HepG2 (cell line): ENCODE measurements around the gene RNF5. TPM values are rescaled to one million over a fixed set of nuclear protein-coding genes. Genes with fewer than 3 reads are reported as not detected.
A peak's percentile ranks its signal among the peaks of the same experiment; 100 is the strongest.

ENCODE experiments used
- KLF6 ChIP-seq: IDR thresholded peaks from 2 replicates; pipeline ENCODE4 v1.8.0; 2016; ENCODE audit warnings: missing biosample characterization, missing genetic modification reagents
- MIER2 ChIP-seq: IDR thresholded peaks from 2 replicates; pipeline ENCODE4 v1.6.1; 2016; ENCODE audit warnings: missing biosample characterization, missing genetic modification reagents
- MIXL1 ChIP-seq: IDR thresholded peaks from 2 replicates; pipeline ENCODE4 v1.6.1; 2016
- POLR2A ChIP-seq, 2 experiments: IDR thresholded peaks; 2 replicates each; pipeline ENCODE4 v1.6.1; 2011; ENCODE audit warnings: low read depth in 2 of 2, low read length in 2 of 2, mild to moderate bottlenecking in 1 of 2, moderate library complexity in 1 of 2; ENCODE audit not compliant: insufficient read depth in 1 of 2
- TBP ChIP-seq: sonication (generic); formaldehyde crosslinking; IDR thresholded peaks from 2 replicates; pipeline ENCODE4 v1.5.0; 2020; ENCODE audit warnings: missing genetic modification reagents
- TCF7L2 ChIP-seq: IDR thresholded peaks from 2 replicates; pipeline ENCODE4 v1.6.1; 2011; ENCODE audit warnings: mild to moderate bottlenecking, low read depth, low read length, moderate library complexity
- ZBTB3 ChIP-seq: sonication (generic); formaldehyde crosslinking; IDR thresholded peaks from 2 replicates; pipeline ENCODE4 v1.4.0; 2020; ENCODE audit warnings: low read depth, mild to moderate bottlenecking, moderate library complexity, missing genetic modification reagents, borderline replicate concordance
- ZNF747 ChIP-seq: sonication (generic); formaldehyde crosslinking; IDR thresholded peaks from 2 replicates; pipeline ENCODE4 v1.8.1; 2023; ENCODE audit warnings: missing genetic modification reagents, mild to moderate bottlenecking, borderline replicate concordance
- ZNF839 ChIP-seq: sonication (generic); formaldehyde crosslinking; IDR thresholded peaks from 2 replicates; pipeline ENCODE4 v1.4.0; 2020; ENCODE audit warnings: missing genetic modification reagents, mild to moderate bottlenecking, borderline replicate concordance
- ZNF850 ChIP-seq: sonication (generic); formaldehyde crosslinking; conservative IDR thresholded peaks from 2 replicates; pipeline ENCODE4 v1.9.0; 2021; ENCODE audit warnings: mild to moderate bottlenecking, missing genetic modification reagents
- polyA plus RNA-seq, 8 experiments: library from polyadenylated mRNA; depleted of rRNA in 3 of 8; stranded (reverse) in 7 of 8; unstranded in 1 of 8; fragments of >200 nt; fragmentation: Illumina TruSeq in 4 of 8; extraction: Trizol in 4 of 8; gene quantifications; 2 replicates each; pipeline versions ENCODE4 v1.2.1 to v1.2.3, GENCODE V29; 2011 to 2016; ENCODE audit warnings: low read depth in 4 of 8, missing spikeins in 1 of 8, mixed read lengths in 1 of 8; ENCODE audit not compliant: insufficient read depth in 1 of 8
- total RNA-seq, 5 experiments: library from RNA; depleted of rRNA; stranded (reverse); fragments of >200 nt; fragmentation: Illumina TruSeq; extraction: Trizol; gene quantifications; 2 replicates each; pipeline ENCODE4 v1.2.3, GENCODE V29; 2016; ENCODE audit warnings: low read depth in 1 of 5
- TF ChIP-seq, protein P1 (sequence below): sonication (generic); formaldehyde crosslinking; IDR thresholded peaks from 2 replicates; pipeline ENCODE4 v1.5.1; 2020; ENCODE audit warnings: mild to moderate bottlenecking, missing genetic modification reagents, borderline replicate concordance
- TF ChIP-seq, protein P2 (sequence below): sonication (generic); formaldehyde crosslinking; IDR thresholded peaks from 2 replicates; pipeline ENCODE4 v1.4.0; 2020; ENCODE audit warnings: mild to moderate bottlenecking, missing genetic modification reagents, borderline replicate concordance
- TF ChIP-seq, protein P3 (sequence below): sonication (generic); formaldehyde crosslinking; IDR thresholded peaks from 2 replicates; pipeline ENCODE4 v1.4.0; 2020; ENCODE audit warnings: mild to moderate bottlenecking, missing genetic modification reagents
- TF ChIP-seq, protein P4 (sequence below): sonication (generic); formaldehyde crosslinking; conservative IDR thresholded peaks from 2 replicates; pipeline ENCODE4 v1.4.0; 2020; ENCODE audit warnings: mild to moderate bottlenecking, missing genetic modification reagents, moderate library complexity

Gene RNF5
- total and polyA plus RNA-seq, 2 of the 13 experiments (the other 11 are each of a cell fraction or from before 2014, with no cell fraction given): 98.0 to 131 TPM

DNA sequence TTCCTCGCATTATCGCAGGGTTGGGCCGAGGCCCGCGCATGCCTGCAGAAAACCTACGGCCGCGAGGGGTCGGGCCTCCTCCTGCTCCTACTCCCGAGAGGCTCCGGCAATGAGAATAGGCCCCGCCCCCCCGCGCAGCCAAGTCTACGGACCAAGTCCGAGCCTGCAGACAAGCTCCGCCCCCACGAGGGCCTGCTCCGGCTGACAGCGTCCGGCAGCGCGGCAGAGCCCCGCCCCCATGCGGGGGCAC, 17.4 kb downstream of the RNF5 start (continued):
- TF ChIP-seq ZNF839 (CRISPR knock-in tag): no peak
- no peak for TF ChIP-seq MIER2 (CRISPR knock-in tag)
- 0 out of 2 replicates have a peak, but pooled peaks have one; percentile 65 for TF ChIP-seq MIXL1 (CRISPR knock-in tag)
- TF ChIP-seq, protein P1, sequence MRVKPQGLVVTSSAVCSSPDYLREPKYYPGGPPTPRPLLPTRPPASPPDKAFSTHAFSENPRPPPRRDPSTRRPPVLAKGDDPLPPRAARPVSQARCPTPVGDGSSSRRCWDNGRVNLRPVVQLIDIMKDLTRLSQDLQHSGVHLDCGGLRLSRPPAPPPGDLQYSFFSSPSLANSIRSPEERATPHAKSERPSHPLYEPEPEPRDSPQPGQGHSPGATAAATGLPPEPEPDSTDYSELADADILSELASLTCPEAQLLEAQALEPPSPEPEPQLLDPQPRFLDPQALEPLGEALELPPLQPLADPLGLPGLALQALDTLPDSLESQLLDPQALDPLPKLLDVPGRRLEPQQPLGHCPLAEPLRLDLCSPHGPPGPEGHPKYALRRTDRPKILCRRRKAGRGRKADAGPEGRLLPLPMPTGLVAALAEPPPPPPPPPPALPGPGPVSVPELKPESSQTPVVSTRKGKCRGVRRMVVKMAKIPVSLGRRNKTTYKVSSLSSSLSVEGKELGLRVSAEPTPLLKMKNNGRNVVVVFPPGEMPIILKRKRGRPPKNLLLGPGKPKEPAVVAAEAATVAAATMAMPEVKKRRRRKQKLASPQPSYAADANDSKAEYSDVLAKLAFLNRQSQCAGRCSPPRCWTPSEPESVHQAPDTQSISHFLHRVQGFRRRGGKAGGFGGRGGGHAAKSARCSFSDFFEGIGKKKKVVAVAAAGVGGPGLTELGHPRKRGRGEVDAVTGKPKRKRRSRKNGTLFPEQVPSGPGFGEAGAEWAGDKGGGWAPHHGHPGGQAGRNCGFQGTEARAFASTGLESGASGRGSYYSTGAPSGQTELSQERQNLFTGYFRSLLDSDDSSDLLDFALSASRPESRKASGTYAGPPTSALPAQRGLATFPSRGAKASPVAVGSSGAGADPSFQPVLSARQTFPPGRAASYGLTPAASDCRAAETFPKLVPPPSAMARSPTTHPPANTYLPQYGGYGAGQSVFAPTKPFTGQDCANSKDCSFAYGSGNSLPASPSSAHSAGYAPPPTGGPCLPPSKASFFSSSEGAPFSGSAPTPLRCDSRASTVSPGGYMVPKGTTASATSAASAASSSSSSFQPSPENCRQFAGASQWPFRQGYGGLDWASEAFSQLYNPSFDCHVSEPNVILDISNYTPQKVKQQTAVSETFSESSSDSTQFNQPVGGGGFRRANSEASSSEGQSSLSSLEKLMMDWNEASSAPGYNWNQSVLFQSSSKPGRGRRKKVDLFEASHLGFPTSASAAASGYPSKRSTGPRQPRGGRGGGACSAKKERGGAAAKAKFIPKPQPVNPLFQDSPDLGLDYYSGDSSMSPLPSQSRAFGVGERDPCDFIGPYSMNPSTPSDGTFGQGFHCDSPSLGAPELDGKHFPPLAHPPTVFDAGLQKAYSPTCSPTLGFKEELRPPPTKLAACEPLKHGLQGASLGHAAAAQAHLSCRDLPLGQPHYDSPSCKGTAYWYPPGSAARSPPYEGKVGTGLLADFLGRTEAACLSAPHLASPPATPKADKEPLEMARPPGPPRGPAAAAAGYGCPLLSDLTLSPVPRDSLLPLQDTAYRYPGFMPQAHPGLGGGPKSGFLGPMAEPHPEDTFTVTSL (CRISPR knock-in tag): no peak
- TF ChIP-seq POLR2A (IDR thresholded peaks at IDR 0.05; ENCODE audit: insufficient read depth in 1 of 2, low read depth in 2 of 2, low read length in 2 of 2): no peak
- TF ChIP-seq, protein P2, sequence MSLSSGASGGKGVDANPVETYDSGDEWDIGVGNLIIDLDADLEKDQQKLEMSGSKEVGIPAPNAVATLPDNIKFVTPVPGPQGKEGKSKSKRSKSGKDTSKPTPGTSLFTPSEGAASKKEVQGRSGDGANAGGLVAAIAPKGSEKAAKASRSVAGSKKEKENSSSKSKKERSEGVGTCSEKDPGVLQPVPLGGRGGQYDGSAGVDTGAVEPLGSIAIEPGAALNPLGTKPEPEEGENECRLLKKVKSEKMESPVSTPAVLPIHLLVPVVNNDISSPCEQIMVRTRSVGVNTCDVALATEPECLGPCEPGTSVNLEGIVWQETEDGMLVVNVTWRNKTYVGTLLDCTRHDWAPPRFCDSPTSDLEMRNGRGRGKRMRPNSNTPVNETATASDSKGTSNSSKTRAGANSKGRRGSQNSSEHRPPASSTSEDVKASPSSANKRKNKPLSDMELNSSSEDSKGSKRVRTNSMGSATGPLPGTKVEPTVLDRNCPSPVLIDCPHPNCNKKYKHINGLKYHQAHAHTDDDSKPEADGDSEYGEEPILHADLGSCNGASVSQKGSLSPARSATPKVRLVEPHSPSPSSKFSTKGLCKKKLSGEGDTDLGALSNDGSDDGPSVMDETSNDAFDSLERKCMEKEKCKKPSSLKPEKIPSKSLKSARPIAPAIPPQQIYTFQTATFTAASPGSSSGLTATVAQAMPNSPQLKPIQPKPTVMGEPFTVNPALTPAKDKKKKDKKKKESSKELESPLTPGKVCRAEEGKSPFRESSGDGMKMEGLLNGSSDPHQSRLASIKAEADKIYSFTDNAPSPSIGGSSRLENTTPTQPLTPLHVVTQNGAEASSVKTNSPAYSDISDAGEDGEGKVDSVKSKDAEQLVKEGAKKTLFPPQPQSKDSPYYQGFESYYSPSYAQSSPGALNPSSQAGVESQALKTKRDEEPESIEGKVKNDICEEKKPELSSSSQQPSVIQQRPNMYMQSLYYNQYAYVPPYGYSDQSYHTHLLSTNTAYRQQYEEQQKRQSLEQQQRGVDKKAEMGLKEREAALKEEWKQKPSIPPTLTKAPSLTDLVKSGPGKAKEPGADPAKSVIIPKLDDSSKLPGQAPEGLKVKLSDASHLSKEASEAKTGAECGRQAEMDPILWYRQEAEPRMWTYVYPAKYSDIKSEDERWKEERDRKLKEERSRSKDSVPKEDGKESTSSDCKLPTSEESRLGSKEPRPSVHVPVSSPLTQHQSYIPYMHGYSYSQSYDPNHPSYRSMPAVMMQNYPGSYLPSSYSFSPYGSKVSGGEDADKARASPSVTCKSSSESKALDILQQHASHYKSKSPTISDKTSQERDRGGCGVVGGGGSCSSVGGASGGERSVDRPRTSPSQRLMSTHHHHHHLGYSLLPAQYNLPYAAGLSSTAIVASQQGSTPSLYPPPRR (CRISPR knock-in tag): peak; percentile 9; the same call in 1 of the 2 replicates
- TF ChIP-seq TBP (CRISPR knock-in tag): no peak
- TF ChIP-seq ZBTB3 (CRISPR knock-in tag): no peak
- TF ChIP-seq, protein P3, sequence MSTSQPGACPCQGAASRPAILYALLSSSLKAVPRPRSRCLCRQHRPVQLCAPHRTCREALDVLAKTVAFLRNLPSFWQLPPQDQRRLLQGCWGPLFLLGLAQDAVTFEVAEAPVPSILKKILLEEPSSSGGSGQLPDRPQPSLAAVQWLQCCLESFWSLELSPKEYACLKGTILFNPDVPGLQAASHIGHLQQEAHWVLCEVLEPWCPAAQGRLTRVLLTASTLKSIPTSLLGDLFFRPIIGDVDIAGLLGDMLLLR: no peak
- no peak for TF ChIP-seq ZNF850
- TF ChIP-seq, protein P4, sequence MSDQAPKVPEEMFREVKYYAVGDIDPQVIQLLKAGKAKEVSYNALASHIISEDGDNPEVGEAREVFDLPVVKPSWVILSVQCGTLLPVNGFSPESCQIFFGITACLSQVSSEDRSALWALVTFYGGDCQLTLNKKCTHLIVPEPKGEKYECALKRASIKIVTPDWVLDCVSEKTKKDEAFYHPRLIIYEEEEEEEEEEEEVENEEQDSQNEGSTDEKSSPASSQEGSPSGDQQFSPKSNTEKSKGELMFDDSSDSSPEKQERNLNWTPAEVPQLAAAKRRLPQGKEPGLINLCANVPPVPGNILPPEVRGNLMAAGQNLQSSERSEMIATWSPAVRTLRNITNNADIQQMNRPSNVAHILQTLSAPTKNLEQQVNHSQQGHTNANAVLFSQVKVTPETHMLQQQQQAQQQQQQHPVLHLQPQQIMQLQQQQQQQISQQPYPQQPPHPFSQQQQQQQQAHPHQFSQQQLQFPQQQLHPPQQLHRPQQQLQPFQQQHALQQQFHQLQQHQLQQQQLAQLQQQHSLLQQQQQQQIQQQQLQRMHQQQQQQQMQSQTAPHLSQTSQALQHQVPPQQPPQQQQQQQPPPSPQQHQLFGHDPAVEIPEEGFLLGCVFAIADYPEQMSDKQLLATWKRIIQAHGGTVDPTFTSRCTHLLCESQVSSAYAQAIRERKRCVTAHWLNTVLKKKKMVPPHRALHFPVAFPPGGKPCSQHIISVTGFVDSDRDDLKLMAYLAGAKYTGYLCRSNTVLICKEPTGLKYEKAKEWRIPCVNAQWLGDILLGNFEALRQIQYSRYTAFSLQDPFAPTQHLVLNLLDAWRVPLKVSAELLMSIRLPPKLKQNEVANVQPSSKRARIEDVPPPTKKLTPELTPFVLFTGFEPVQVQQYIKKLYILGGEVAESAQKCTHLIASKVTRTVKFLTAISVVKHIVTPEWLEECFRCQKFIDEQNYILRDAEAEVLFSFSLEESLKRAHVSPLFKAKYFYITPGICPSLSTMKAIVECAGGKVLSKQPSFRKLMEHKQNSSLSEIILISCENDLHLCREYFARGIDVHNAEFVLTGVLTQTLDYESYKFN (CRISPR knock-in tag): peak; percentile 42; the same call in 1 of the 2 replicates
- no peak for TF ChIP-seq KLF6
- 0 out of 2 replicates have a peak, but pooled peaks have one; percentile 7 for TF ChIP-seq ZNF747 (CRISPR knock-in tag)
- TF ChIP-seq TCF7L2: no peak
